Measurements from ENCODE around the gene ATP2A3.

GRCh38 chr17:3879186-3879585 lies 85.1 kb downstream of the ATP2A3 start:
- TF ChIP-seq POLR2A (IDR thresholded peaks at IDR 0.05), result no peak
- TF ChIP-seq CTCF (IDR thresholded peaks at IDR 0.05 in 4 of 5, conservative IDR thresholded peaks at IDR 0.05 in 1 of 5), result no peak

Data from gastrocnemius medialis (tissue), 4 donors.